Smooth muscle cell (in vitro differentiated cells): Measurements from ENCODE around the gene PSMB11. TPM values are rescaled to one million over a fixed set of nuclear protein-coding genes. Genes with fewer than 3 reads are reported as not detected.

ENCODE experiments used
- DNase-seq: peaks from one replicate; lab custom pipeline; 2025; ENCODE audit not compliant: unreplicated experiment; lab: John Stamatoyannopoulos, UW
- H2AFZ ChIP-seq: fragments of 200-600 bp; sonication (generic); 2 replicates; pipeline ENCODE4 v1.6.0; 2016; ENCODE audit warnings: antibody characterized with exemption, low read depth, mild to moderate bottlenecking
- H3F3A ChIP-seq: fragments of 200-600 bp; sonication (generic); 2 replicates; pipeline ENCODE4 v1.6.0; 2017; ENCODE audit warnings: antibody characterized with exemption, low read depth
- H3K27ac ChIP-seq: fragments of 200-600 bp; sonication (generic); 2 replicates; pipeline ENCODE4 v1.5.1; 2016; ENCODE audit warnings: low read depth, mild to moderate bottlenecking
- H3K27me3 ChIP-seq: fragments of 200-600 bp; sonication (generic); 2 replicates; pipeline ENCODE4 v1.6.1; 2016; ENCODE audit warnings: low read depth, mild to moderate bottlenecking
- H3K36me3 ChIP-seq: fragments of 200-600 bp; sonication (generic); 2 replicates; pipeline ENCODE4 v1.5.1; 2016; ENCODE audit warnings: low read depth
- H3K4me1 ChIP-seq: fragments of 200-600 bp; sonication (generic); 2 replicates; pipeline ENCODE4 v1.5.1; 2016; ENCODE audit warnings: low read depth
- H3K4me2 ChIP-seq: fragments of 200-600 bp; sonication (generic); 2 replicates; pipeline ENCODE4 v1.6.0; 2016; ENCODE audit warnings: mild to moderate bottlenecking
- H3K4me3 ChIP-seq: fragments of 200-600 bp; sonication (generic); 2 replicates; pipeline ENCODE4 v1.5.1; 2016; ENCODE audit warnings: mild to moderate bottlenecking
- H3K79me2 ChIP-seq: fragments of 200-600 bp; sonication (generic); 2 replicates; pipeline ENCODE4 v1.6.0; 2016; ENCODE audit warnings: low read depth, mild to moderate bottlenecking
- H3K9ac ChIP-seq: fragments of 200-600 bp; sonication (generic); 2 replicates; pipeline ENCODE4 v1.6.0; 2016; ENCODE audit warnings: low read depth
- H3K9me3 ChIP-seq: fragments of 200-600 bp; sonication (generic); replicated peaks from 2 replicates; pipeline ENCODE4 v1.5.1; 2016; ENCODE audit warnings: low read depth
- H4K20me1 ChIP-seq: fragments of 200-600 bp; sonication (generic); 2 replicates; pipeline ENCODE4 v1.6.0; 2016; ENCODE audit warnings: low read depth
- WGBS: methylation state at CpG from one replicate; pipeline ENCODE4 v1.1.7; 2016; ENCODE audit warnings: low lambda C conversion rate; 5-methylcytosine and 5-hydroxymethylcytosine counted together
- polyA plus RNA-seq: library from polyadenylated mRNA; unstranded; fragments of >200 nt; fragmentation: Nextera tagmentation; extraction: Ambion mirVana; gene quantifications from 2 replicates; pipeline ENCODE4 v1.2.1, GENCODE V29; 2016
- total RNA-seq: library from RNA; depleted of rRNA; stranded (reverse); fragments of >200 nt; gene quantifications from 2 replicates; pipeline ENCODE4 v1.2.3, GENCODE V29; 2014
- TF ChIP-seq, protein P1 (sequence below): fragments of 200-600 bp; sonication (generic); IDR thresholded peaks from 2 replicates; pipeline ENCODE4 v1.5.1; 2017; ENCODE audit warnings: borderline replicate concordance, mild to moderate bottlenecking, antibody characterized with exemption; ENCODE audit not compliant: insufficient read depth, poor library complexity, severe bottlenecking

The PSMB11 gene
- total and polyA plus RNA-seq, 2 experiments from 2014 or later, result not detected

DNA sequence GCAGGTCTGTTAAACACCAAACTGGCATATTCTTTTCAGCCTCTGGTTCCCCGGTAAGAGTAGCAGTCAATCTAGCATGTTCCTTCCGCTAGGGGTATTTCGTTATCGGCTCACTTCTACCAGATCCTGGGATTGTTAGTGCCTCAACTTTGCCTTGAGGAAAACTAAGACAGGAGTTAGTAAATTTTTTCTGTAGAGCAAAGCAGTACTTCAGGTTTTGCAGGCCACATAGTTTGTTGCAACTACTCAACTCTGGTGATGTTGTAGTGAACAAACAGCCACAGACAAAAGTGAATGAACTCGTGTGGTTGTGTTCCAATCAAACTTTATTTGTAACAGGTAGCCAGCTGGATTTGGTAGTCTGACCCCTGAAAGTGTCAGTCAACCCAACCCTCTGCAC, 21.6 kb downstream of the PSMB11 start:
- Histone ChIP-seq H3K9ac (no peak overlapping the region), H4K20me1 (peaks cover 61% of the 10 kb centered on the region), H3K27me3 (no peaks in the 10 kb centered on the region), H3F3A (peaks cover 59% of the 10 kb centered on the region), H3K27ac (peak overlapping the region; percentile 76), H3K9me3 (no peaks in the 10 kb centered on the region), H3K36me3 (peaks cover 7% of the 10 kb centered on the region), H3K79me2 (peaks cover 40% of the 10 kb centered on the region), H3K4me1 (peaks cover 6% of the 10 kb centered on the region), H2AFZ (no peak overlapping the region), H3K4me3 (no peak overlapping the region), H3K4me2 (no peak overlapping the region)
- no peak for DNase-seq
- 71% methylated on average over 5 of the region's 5 CpGs for WGBS
- TF ChIP-seq, protein P1, sequence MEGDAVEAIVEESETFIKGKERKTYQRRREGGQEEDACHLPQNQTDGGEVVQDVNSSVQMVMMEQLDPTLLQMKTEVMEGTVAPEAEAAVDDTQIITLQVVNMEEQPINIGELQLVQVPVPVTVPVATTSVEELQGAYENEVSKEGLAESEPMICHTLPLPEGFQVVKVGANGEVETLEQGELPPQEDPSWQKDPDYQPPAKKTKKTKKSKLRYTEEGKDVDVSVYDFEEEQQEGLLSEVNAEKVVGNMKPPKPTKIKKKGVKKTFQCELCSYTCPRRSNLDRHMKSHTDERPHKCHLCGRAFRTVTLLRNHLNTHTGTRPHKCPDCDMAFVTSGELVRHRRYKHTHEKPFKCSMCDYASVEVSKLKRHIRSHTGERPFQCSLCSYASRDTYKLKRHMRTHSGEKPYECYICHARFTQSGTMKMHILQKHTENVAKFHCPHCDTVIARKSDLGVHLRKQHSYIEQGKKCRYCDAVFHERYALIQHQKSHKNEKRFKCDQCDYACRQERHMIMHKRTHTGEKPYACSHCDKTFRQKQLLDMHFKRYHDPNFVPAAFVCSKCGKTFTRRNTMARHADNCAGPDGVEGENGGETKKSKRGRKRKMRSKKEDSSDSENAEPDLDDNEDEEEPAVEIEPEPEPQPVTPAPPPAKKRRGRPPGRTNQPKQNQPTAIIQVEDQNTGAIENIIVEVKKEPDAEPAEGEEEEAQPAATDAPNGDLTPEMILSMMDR, result no peak

DNA sequence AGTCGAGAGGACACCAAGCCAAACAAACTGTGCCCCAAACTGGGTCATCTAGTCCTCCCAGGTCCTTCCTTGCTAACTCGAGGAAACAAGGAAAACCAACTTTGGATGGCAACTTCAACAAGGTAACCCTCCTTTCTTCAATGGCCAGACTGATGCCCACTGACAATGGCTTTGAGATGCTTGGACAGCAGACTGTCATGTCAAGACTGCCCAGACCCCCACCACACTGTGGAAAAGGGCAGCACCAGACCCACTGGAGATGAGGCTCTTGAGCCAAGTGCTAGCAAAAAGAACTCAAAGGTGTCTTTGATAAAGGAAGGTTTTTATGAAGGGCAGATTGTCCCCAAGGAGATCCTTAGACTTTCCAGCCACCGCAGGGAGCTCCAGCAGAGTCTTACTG, 24.4 kb downstream of the PSMB11 start:
- Histone ChIP-seq H3K36me3 (peaks cover 7% of the 10 kb centered on the region), H2AFZ (no peak overlapping the region), H3K4me2 (no peak overlapping the region), H3K27me3 (no peaks in the 10 kb centered on the region), H3K9me3 (no peaks in the 10 kb centered on the region), H3K9ac (no peak overlapping the region), H4K20me1 (peaks cover 73% of the 10 kb centered on the region), H3K4me1 (peaks cover 16% of the 10 kb centered on the region), H3K27ac (no peak overlapping the region), H3K79me2 (peaks cover 54% of the 10 kb centered on the region), H3K4me3 (no peak overlapping the region), H3F3A (peaks cover 53% of the 10 kb centered on the region)
- 89% methylated on average over 3 of the region's 3 CpGs for WGBS
- TF ChIP-seq, protein P1, result no peak
- DNase-seq, result no peak

DNA sequence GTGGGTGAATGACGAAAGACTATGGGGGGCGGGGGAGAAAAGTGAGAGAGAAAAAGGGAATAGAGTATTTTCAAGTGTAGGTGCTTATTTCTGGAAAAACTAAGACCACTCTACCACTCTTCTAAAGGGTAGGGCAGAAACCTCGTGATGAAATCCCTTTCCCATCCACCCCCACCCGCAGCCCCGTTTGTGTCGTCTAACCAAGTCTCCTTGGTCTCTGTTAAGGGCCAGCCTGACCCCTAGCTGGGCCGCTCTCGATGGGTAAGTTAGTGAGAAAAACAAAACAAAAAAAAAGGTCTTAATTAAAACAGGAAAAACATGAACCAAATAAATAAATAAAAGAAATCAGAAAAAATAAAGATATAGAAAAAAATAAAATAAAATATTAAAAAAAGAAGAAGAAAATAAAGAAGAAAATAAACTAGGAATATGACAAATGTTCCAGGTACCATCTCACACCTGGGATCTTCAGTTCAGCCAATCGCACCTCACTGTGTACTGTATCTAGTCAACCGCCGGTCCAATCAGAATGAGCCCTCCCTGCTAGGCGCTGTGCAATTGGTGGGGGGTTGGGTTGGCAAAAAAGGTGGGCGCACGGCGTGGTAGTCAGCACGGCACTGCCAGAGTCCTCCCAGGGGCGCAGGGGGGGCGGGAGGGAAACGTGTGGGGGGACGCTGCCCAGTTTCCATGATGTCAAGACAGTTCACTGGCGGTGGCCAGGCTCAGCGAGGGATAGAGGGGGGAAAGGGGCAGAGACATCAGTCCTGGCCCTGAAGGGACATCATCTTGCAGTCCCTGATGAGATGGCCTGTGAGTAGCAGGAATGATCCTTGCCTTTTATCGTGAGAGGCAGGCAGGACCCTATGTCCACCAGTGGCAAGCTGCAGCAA, 25.1 kb downstream of the PSMB11 start:
- Histone ChIP-seq H3K9me3 (no peaks in the 10 kb centered on the region), H3K9ac (no peak overlapping the region), H3K4me3 (no peak overlapping the region), H3F3A (peaks cover 52% of the 10 kb centered on the region), H3K36me3 (peaks cover 7% of the 10 kb centered on the region), H4K20me1 (peaks cover 73% of the 10 kb centered on the region), H2AFZ (no peak overlapping the region), H3K79me2 (peaks cover 54% of the 10 kb centered on the region), H3K27ac (no peak overlapping the region), H3K4me2 (no peak overlapping the region), H3K27me3 (no peaks in the 10 kb centered on the region), H3K4me1 (peaks cover 22% of the 10 kb centered on the region)
- DNase-seq, result no peak
- TF ChIP-seq, protein P1, result no peak
- WGBS, result 96% methylated on average over 21 of the region's 23 CpGs
